ENCODE results near the gene NEK10. TPM values are rescaled to one million over a fixed set of nuclear protein-coding genes. Genes with fewer than 3 reads are reported as not detected.

Gene NEK10
- total RNA-seq, 1 donor from 2014 or later: 15.5 TPM

GRCh38 chr3:27060336-27060735, 308.8 kb downstream of the NEK10 start:
- DNase-seq (ENCODE audit: low read depth): no peak

Other genes starting within 250 kb of the NEK10 start
- 105 and 195 TPM in 2 replicates for gene SLC4A7, start 115.0 kb upstream of the NEK10 start, total RNA-seq